Panc1 (cell line): ENCODE measurements around the gene EYS. TPM values are rescaled to one million over a fixed set of nuclear protein-coding genes. Genes with fewer than 3 reads are reported as not detected.

Source experiments
- ATAC-seq: fragments of 200-7000 bp; cut with Tn5 transposase; 2 replicates; pipeline ENCODE4 v1.9.1; 2020; ENCODE audit warnings: mild to moderate bottlenecking, moderate library complexity
- BruUV-seq: library from RNA; stranded (reverse); fragments of 400-500 nt; replicated peaks from 2 replicates; lab custom pipeline; 2021; lab: Mats Ljungman, UMichigan
- CTCF ChIA-PET: fragments of 300-600 bp; sonication (Branson Sonifier 250); formaldehyde crosslinking; loops from one replicate; lab custom pipeline; 2022; ENCODE audit warnings: antibody characterized with exemption; lab: Charles Lee
- POLR2A ChIA-PET: fragments of 300-600 bp; sonication (Branson Sonifier 250); formaldehyde crosslinking; loops from one replicate; lab custom pipeline; 2022; ENCODE audit warnings: antibody characterized with exemption; lab: Charles Lee
- DNase-seq: peaks from one replicate; pipeline ENCODE4 v3.0.0-alpha.2; 2010; ENCODE audit warnings: low read depth, low spot score
- H3K27ac ChIP-seq: 2 replicates; pipeline ENCODE4 v1.5.1; 2011; ENCODE audit warnings: mild to moderate bottlenecking, low read length, inconsistent platforms
- H3K27me3 ChIP-seq: fragments of 200-500 bp; sonication (Bioruptor generic); 2 replicates; pipeline ENCODE4 v1.6.0; 2014; ENCODE audit warnings: low read length, inconsistent platforms; ENCODE audit not compliant: control insufficient read depth, insufficient read depth
- H3K36me3 ChIP-seq: fragments of 200-500 bp; sonication (Bioruptor generic); 2 replicates; pipeline ENCODE4 v1.5.1; 2014; ENCODE audit warnings: inconsistent platforms, mild to moderate bottlenecking, low read length, moderate library complexity; ENCODE audit not compliant: control insufficient read depth, insufficient read depth
- H3K4me1 ChIP-seq: 2 replicates; pipeline ENCODE4 v1.5.1; 2011; ENCODE audit warnings: inconsistent platforms, mild to moderate bottlenecking, low read length, moderate library complexity; ENCODE audit not compliant: control insufficient read depth, insufficient read depth
- H3K4me3 ChIP-seq, 2 experiments: 2 replicates each; pipeline ENCODE4 v1.5.1; 2011 to 2012; ENCODE audit warnings: low read depth in 2 of 2, low read length in 2 of 2, mild to moderate bottlenecking in 2 of 2, inconsistent platforms in 1 of 2, moderate library complexity in 1 of 2
- H3K9me3 ChIP-seq: fragments of 200-500 bp; sonication (Bioruptor generic); 2 replicates; pipeline ENCODE4 v1.5.1; 2014; ENCODE audit warnings: low read depth, mild to moderate bottlenecking, inconsistent platforms, low read length, moderate library complexity; ENCODE audit not compliant: control insufficient read depth, insufficient read depth
- POLR2AphosphoS5 ChIP-seq: IDR thresholded peaks from 2 replicates; pipeline ENCODE4 v1.6.1; 2012; ENCODE audit warnings: mild to moderate bottlenecking, low read depth, low read length, moderate library complexity
- SIN3A ChIP-seq: IDR thresholded peaks from 2 replicates; pipeline ENCODE4 v1.6.1; 2012; ENCODE audit warnings: low read depth, mild to moderate bottlenecking, low read length, moderate library complexity, borderline replicate concordance; ENCODE audit not compliant: insufficient read depth
- TCF7L2 ChIP-seq: IDR thresholded peaks from 2 replicates; pipeline ENCODE4 v1.6.1; 2011; ENCODE audit warnings: mild to moderate bottlenecking, low read depth, low read length, inconsistent platforms
- in situ Hi-C: cut with HindIII; loops from 2 replicates; pipeline ENCODE4 v1.10.0; 2016; ENCODE audit warnings: low sequenced_read_pairs, low pct_unique_long_range_greater_than_20kb
- intact Hi-C: fragments of 100-400 bp; cut with micrococcal nuclease; formaldehyde crosslinking; loops from one replicate; pipeline ENCODE4 v1.10.0; 2022; ENCODE audit not compliant: unreplicated experiment
- total RNA-seq: library from RNA; stranded (reverse); gene quantifications from one replicate; pipeline ENCODE4 v1.2.1, GENCODE V29; 2021; ENCODE audit not compliant: unreplicated experiment
- TF ChIP-seq, protein P1 (sequence below), 2 experiments: IDR thresholded peaks; 2 replicates each; pipeline ENCODE4 v1.6.1; 2011 to 2012; ENCODE audit warnings: low read depth in 2 of 2, control low read depth in 1 of 2, low read length in 1 of 2, mild to moderate bottlenecking in 1 of 2, moderate library complexity in 1 of 2; ENCODE audit not compliant: insufficient read depth in 1 of 2
- TF ChIP-seq, protein P2 (sequence below): fragments of 450-650 bp; IDR thresholded peaks from 2 replicates; pipeline ENCODE4 v1.5.1; 2017; ENCODE audit warnings: mild to moderate bottlenecking

EYS gene
- total RNA-seq, 1 experiment from 2014 or later = not detected

DNA sequence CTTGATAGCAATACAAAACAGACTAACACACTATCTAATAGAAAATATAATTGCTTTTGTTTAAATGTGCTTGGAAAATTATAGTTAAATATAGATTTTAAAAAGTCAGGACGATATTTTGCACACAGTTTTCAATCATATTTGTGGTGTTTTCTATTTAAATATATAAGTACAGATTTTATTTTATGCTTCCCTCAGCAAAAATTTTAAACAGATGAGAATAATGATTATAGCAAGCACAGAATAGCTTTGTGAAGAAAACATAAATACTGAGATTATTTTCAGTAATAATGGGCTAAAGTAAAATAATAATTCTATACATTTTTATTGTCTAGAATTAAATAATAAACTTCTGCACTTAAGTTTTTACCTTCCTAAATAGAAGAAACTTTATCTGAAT, 1262.0 kb downstream of the EYS start:
- in situ Hi-C loops = no loop called here
- intact Hi-C loops = no loop called here
- CTCF ChIA-PET = no interaction called here

DNA sequence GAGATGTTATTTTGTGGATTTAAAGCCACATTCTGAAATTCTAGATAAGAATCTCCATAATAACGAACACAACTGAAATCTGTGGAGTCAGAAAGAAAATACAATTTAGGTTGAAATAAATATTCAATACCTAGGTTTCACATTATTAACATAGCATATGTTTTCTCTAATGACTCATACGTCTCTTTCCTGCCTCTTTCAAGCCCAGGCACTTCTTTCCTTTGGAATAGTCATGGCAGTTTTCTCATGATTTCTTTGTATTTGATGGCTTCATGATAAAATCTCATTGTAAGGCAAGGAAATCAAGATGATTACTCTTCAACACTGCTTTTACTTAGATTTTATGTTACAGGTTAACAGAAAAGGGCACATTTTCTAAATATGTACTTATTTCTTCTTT, 1267.8 kb downstream of the EYS start:
- Histone ChIP-seq H3K27me3 (no peaks in the 10 kb centered on the region), H3K27ac (no peak overlapping the region), H3K36me3 (no peaks in the 10 kb centered on the region), H3K9me3 (peaks cover 4% of the 10 kb centered on the region; the same call in 1 of the 2 replicates), H3K4me1 (no peaks in the 10 kb centered on the region), H3K4me3 (no peak overlapping the region)
- no TSS peak for BruUV-seq
- no peak for DNase-seq
- in situ Hi-C loops (no loop called here), intact Hi-C loops (no loop called here)
- TF ChIP-seq TCF7L2 (no peak), SIN3A (no peak), POLR2AphosphoS5 (no peak)
- TF ChIP-seq, protein P1, sequence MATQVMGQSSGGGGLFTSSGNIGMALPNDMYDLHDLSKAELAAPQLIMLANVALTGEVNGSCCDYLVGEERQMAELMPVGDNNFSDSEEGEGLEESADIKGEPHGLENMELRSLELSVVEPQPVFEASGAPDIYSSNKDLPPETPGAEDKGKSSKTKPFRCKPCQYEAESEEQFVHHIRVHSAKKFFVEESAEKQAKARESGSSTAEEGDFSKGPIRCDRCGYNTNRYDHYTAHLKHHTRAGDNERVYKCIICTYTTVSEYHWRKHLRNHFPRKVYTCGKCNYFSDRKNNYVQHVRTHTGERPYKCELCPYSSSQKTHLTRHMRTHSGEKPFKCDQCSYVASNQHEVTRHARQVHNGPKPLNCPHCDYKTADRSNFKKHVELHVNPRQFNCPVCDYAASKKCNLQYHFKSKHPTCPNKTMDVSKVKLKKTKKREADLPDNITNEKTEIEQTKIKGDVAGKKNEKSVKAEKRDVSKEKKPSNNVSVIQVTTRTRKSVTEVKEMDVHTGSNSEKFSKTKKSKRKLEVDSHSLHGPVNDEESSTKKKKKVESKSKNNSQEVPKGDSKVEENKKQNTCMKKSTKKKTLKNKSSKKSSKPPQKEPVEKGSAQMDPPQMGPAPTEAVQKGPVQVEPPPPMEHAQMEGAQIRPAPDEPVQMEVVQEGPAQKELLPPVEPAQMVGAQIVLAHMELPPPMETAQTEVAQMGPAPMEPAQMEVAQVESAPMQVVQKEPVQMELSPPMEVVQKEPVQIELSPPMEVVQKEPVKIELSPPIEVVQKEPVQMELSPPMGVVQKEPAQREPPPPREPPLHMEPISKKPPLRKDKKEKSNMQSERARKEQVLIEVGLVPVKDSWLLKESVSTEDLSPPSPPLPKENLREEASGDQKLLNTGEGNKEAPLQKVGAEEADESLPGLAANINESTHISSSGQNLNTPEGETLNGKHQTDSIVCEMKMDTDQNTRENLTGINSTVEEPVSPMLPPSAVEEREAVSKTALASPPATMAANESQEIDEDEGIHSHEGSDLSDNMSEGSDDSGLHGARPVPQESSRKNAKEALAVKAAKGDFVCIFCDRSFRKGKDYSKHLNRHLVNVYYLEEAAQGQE (IDR thresholded peaks at IDR 0.05; ENCODE audit: insufficient read depth in 1 of 2, low read depth in 2 of 2, low read length in 1 of 2) = no peak
- TF ChIP-seq, protein P2, sequence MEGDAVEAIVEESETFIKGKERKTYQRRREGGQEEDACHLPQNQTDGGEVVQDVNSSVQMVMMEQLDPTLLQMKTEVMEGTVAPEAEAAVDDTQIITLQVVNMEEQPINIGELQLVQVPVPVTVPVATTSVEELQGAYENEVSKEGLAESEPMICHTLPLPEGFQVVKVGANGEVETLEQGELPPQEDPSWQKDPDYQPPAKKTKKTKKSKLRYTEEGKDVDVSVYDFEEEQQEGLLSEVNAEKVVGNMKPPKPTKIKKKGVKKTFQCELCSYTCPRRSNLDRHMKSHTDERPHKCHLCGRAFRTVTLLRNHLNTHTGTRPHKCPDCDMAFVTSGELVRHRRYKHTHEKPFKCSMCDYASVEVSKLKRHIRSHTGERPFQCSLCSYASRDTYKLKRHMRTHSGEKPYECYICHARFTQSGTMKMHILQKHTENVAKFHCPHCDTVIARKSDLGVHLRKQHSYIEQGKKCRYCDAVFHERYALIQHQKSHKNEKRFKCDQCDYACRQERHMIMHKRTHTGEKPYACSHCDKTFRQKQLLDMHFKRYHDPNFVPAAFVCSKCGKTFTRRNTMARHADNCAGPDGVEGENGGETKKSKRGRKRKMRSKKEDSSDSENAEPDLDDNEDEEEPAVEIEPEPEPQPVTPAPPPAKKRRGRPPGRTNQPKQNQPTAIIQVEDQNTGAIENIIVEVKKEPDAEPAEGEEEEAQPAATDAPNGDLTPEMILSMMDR = no peak
- no peak for ATAC-seq
- POLR2A ChIA-PET = no interaction called here
- CTCF ChIA-PET = no interaction called here

More for the DNA sequence above, 1262.0 kb downstream of the EYS start:
- TF ChIP-seq, protein P1 (IDR thresholded peaks at IDR 0.05; ENCODE audit: insufficient read depth in 1 of 2, low read depth in 2 of 2, low read length in 1 of 2) = no peak
- TF ChIP-seq, protein P2 = no peak
- TF ChIP-seq POLR2AphosphoS5 = no peak
- no peak for TF ChIP-seq TCF7L2
- no peak for TF ChIP-seq SIN3A
- Histone ChIP-seq H3K27me3 (no peaks in the 10 kb centered on the region), H3K36me3 (no peaks in the 10 kb centered on the region), H3K9me3 (no peaks in the 10 kb centered on the region; the same call in none of the 2 replicates), H3K27ac (no peak overlapping the region), H3K4me1 (no peaks in the 10 kb centered on the region), H3K4me3 (no peak overlapping the region)
- no TSS peak for BruUV-seq
- no peak for DNase-seq
- POLR2A ChIA-PET = no interaction called here
- no peak for ATAC-seq
